ENCODE measurements around the gene CAMTA1.

CAMTA1 gene

DNA sequence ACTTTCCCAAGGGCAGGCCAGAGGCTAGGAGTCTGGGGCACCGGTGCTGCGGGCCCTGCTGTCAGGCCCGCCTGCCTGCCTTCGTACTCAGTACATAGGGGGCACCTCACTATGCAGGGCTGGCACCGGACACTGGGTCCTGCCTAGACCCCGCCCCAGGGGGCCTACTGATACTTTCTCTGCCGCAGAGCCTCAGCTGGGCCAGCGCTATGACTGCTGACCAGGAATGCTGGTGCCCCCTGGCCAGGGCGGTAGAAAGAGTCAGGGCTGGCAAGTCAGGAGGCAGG, 857.1 kb downstream of the CAMTA1 start:
- Histone ChIP-seq H3K9me2 (replicated peaks; ENCODE audit: insufficient read depth, low read length) (no peaks in the 10 kb centered on the region), H3K79me2 (ENCODE audit: low read length) (no peaks in the 10 kb centered on the region), H3K36me3 (replicated peaks; ENCODE audit: insufficient read depth, low read length) (no peaks in the 10 kb centered on the region), H3K9ac (ENCODE audit: low read length) (no peak overlapping the region), H4K20me1 (ENCODE audit: insufficient read depth, low read length) (no peaks in the 10 kb centered on the region), H3K27ac (ENCODE audit: low read length) (no peak overlapping the region), H3K4me1 (ENCODE audit: low read length) (no peaks in the 10 kb centered on the region), H3K4me2 (ENCODE audit: low read depth, low read length) (no peak overlapping the region), H3K27me3 (replicated peaks; ENCODE audit: insufficient read depth, low read length) (peaks cover 81% of the 10 kb centered on the region), H2AFZ (ENCODE audit: low read length) (no peak overlapping the region), H3F3A (ENCODE audit: insufficient read depth, low read length) (no peaks in the 10 kb centered on the region), H3K4me3 (ENCODE audit: low read length) (no peak overlapping the region), H3K9me3 (replicated peaks; ENCODE audit: insufficient read depth, low read length) (no peaks in the 10 kb centered on the region)
- TF ChIP-seq, protein P1, sequence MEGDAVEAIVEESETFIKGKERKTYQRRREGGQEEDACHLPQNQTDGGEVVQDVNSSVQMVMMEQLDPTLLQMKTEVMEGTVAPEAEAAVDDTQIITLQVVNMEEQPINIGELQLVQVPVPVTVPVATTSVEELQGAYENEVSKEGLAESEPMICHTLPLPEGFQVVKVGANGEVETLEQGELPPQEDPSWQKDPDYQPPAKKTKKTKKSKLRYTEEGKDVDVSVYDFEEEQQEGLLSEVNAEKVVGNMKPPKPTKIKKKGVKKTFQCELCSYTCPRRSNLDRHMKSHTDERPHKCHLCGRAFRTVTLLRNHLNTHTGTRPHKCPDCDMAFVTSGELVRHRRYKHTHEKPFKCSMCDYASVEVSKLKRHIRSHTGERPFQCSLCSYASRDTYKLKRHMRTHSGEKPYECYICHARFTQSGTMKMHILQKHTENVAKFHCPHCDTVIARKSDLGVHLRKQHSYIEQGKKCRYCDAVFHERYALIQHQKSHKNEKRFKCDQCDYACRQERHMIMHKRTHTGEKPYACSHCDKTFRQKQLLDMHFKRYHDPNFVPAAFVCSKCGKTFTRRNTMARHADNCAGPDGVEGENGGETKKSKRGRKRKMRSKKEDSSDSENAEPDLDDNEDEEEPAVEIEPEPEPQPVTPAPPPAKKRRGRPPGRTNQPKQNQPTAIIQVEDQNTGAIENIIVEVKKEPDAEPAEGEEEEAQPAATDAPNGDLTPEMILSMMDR (IDR thresholded peaks at IDR 0.05; ENCODE audit: low read length): no peak
- TF ChIP-seq EZH2phosphoT487 (IDR thresholded peaks at IDR 0.05; ENCODE audit: low read length) (no peak), EZH2 (optimal IDR thresholded peaks at IDR 0.05; ENCODE audit: low read depth, low read length) (no peak)
- no peak for DNase-seq

DNA sequence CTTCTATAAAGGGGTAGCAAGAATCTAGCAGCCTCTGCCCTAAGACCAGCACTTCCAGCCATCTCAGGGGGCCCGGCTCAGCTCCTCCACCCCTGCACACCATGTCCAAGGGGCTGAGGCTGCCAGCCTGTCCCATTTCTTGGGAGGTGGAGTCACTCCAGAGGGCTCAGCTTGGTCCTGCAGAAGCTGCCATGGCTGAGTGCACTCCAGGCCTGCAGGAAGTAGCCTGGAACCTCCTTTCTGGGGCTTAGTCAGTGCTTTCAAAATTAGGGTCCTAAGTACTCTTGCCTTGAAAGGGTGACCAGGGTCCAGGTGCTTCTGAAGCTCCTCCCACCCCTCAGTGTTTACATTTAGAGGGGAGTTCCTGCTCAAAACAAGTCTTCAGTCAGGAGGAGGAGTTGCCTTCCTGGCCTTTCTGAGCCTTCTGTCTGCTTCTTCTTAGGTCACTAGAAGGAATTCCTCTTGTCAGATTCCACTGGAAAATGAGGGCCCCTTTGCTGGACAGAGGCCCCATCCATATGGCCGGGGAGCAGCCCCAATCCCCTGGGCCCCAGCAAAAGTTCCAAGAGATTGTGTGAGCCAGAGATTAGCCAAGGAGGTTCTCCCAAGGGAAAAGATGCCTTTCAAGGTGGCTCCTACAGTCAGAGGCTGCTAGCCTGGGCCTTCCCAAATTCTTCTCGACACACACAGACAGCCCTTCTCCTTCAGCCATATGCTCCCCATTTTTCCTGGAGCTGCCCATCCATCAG, 857.7 kb downstream of the CAMTA1 start:
- Histone ChIP-seq H3K9me3 (replicated peaks; ENCODE audit: insufficient read depth, low read length) (no peaks in the 10 kb centered on the region), H3K4me2 (ENCODE audit: low read depth, low read length) (no peak overlapping the region), H3K4me3 (ENCODE audit: low read length) (no peak overlapping the region), H3K36me3 (replicated peaks; ENCODE audit: insufficient read depth, low read length) (no peaks in the 10 kb centered on the region), H3F3A (ENCODE audit: insufficient read depth, low read length) (no peaks in the 10 kb centered on the region), H3K9ac (ENCODE audit: low read length) (no peak overlapping the region), H3K79me2 (ENCODE audit: low read length) (no peaks in the 10 kb centered on the region), H3K4me1 (ENCODE audit: low read length) (no peaks in the 10 kb centered on the region), H3K27ac (ENCODE audit: low read length) (no peak overlapping the region), H3K27me3 (replicated peaks; ENCODE audit: insufficient read depth, low read length) (peaks cover 75% of the 10 kb centered on the region), H4K20me1 (ENCODE audit: insufficient read depth, low read length) (no peaks in the 10 kb centered on the region), H3K9me2 (replicated peaks; ENCODE audit: insufficient read depth, low read length) (no peaks in the 10 kb centered on the region), H2AFZ (ENCODE audit: low read length) (no peak overlapping the region)
- no peak for DNase-seq
- TF ChIP-seq EZH2 (optimal IDR thresholded peaks at IDR 0.05; ENCODE audit: low read depth, low read length): no peak
- TF ChIP-seq, protein P1 (IDR thresholded peaks at IDR 0.05; ENCODE audit: low read length): no peak
- no peak for TF ChIP-seq EZH2phosphoT487 (IDR thresholded peaks at IDR 0.05; ENCODE audit: low read length)

DNA sequence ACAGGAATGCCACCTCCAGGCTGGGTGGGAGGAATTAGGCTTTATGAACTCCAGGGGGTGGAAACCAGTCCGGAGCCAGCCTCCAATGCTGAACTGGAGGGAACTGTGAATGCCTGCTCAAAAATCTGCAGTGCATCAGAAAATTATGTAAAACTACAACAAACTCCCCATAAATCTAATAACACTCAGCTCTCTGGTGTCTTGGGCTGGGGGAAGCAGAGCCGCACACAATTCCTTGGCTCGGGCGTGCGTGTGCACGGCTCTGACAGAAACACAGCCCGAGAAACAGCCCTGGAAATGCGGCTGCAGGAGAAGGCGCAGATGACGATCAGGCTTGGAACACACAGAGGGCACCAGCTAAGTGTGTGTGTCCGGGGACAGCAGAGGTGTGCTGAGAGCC, 858.3 kb downstream of the CAMTA1 start:
- H3K4me1 ChIP-seq (ENCODE audit: low read length): no peaks in the 10 kb centered on the region
- no peak for DNase-seq
- TF ChIP-seq, protein P1 (IDR thresholded peaks at IDR 0.05; ENCODE audit: low read length): no peak
- TF ChIP-seq EZH2phosphoT487 (IDR thresholded peaks at IDR 0.05; ENCODE audit: low read length): no peak
- no peak for TF ChIP-seq EZH2 (optimal IDR thresholded peaks at IDR 0.05; ENCODE audit: low read depth, low read length)
- H3K9me2 ChIP-seq (replicated peaks; ENCODE audit: insufficient read depth, low read length): no peaks in the 10 kb centered on the region
- no peaks in the 10 kb centered on the region for H4K20me1 ChIP-seq (ENCODE audit: insufficient read depth, low read length)
- no peaks in the 10 kb centered on the region for H3K79me2 ChIP-seq (ENCODE audit: low read length)
- H3F3A ChIP-seq (ENCODE audit: insufficient read depth, low read length): no peaks in the 10 kb centered on the region
- H3K4me3 ChIP-seq (ENCODE audit: low read length): no peak overlapping the region
- H3K9ac ChIP-seq (ENCODE audit: low read length): no peak overlapping the region
- no peaks in the 10 kb centered on the region for H3K36me3 ChIP-seq (replicated peaks; ENCODE audit: insufficient read depth, low read length)
- H3K27ac ChIP-seq (ENCODE audit: low read length): no peak overlapping the region
- peaks cover 72% of the 10 kb centered on the region for H3K27me3 ChIP-seq (replicated peaks; ENCODE audit: insufficient read depth, low read length)
- H3K9me3 ChIP-seq (replicated peaks; ENCODE audit: insufficient read depth, low read length): no peaks in the 10 kb centered on the region
- H2AFZ ChIP-seq (ENCODE audit: low read length): no peak overlapping the region
- H3K4me2 ChIP-seq (ENCODE audit: low read depth, low read length): no peak overlapping the region
